Myocyte (in vitro differentiated cells): ENCODE measurements around the gene SAA2. TPM values are rescaled to one million over a fixed set of nuclear protein-coding genes. Genes with fewer than 3 reads are reported as not detected.
"Not testable (repeated sequence)": the region's sequence is repeated elsewhere in the genome, so short reads cannot be mapped to it uniquely, and the experiment has no call there.

Experiments
- DNase-seq: peaks from one replicate; pipeline ENCODE4 v3.0.0-alpha.2; 2012; ENCODE audit warnings: low read depth
- total RNA-seq: library from RNA; depleted of rRNA; stranded (reverse); fragments of >200 nt; gene quantifications from 2 replicates; pipeline ENCODE4 v1.2.3, GENCODE V29; 2014

SAA2 gene
- total RNA-seq, 1 donor from 2014 or later: not detected

GRCh38 chr11:18253233-18253632 lies 4.8 kb upstream of the SAA2 start:
- no peak for DNase-seq

- DNase-seq: not testable (repeated sequence)
Observed at GRCh38 chr11:18247191-18247581, 1.3 kb downstream of the SAA2 start.

GRCh38 chr11:18246379-18247190 lies 1.9 kb downstream of the SAA2 start:
- not testable (repeated sequence) for DNase-seq

GRCh38 chr11:18245396-18245795 lies 3.1 kb downstream of the SAA2 start:
- no peak for DNase-seq

GRCh38 chr11:18243783-18244362 lies 4.6 kb downstream of the SAA2 start:
- peak; percentile 54 for DNase-seq

GRCh38 chr11:18239655-18240054 lies 8.8 kb downstream of the SAA2 start:
- no peak for DNase-seq

GRCh38 chr11:18236664-18237356 lies 11.7 kb downstream of the SAA2 start, which contains the start of gene SAA4:
Gene SAA4 (minus strand): TSS chr11:18236802. CDS start chr11:18235926, 876 bp downstream.
- DNase-seq: no peak

- no peak for DNase-seq
Observed at GRCh38 chr11:18235394-18236334, 12.8 kb downstream of the SAA2 start.

GRCh38 chr11:18233912-18234311 lies 14.6 kb downstream of the SAA2 start:
- no peak for DNase-seq

- DNase-seq: no peak
Observed at GRCh38 chr11:18230859-18231258, 17.6 kb downstream of the SAA2 start.

- no peak for DNase-seq
Observed at GRCh38 chr11:18229501-18229900, 19.0 kb downstream of the SAA2 start.

GRCh38 chr11:18225913-18226312 lies 22.6 kb downstream of the SAA2 start:
- DNase-seq: no peak

GRCh38 chr11:18223591-18224387 lies 24.7 kb downstream of the SAA2 start:
- no peak for DNase-seq

- no peak for DNase-seq
Observed at GRCh38 chr11:18222814-18223421, 25.6 kb downstream of the SAA2 start.

- DNase-seq: no peak
Observed at GRCh38 chr11:18221274-18221876, 27.1 kb downstream of the SAA2 start.

- DNase-seq: no peak
Observed at GRCh38 chr11:18209058-18209457, 39.4 kb downstream of the SAA2 start.

- no peak for DNase-seq
Observed at GRCh38 chr11:18204771-18205170, 43.7 kb downstream of the SAA2 start.

GRCh38 chr11:18204220-18204619 lies 44.2 kb downstream of the SAA2 start:
- DNase-seq: no peak

GRCh38 chr11:18203723-18204122 lies 44.7 kb downstream of the SAA2 start:
- DNase-seq: peak; percentile 6
